GM18517 (cell line): Measurements from ENCODE around the gene SLC18A2.
"Not testable (repeated sequence)": the region's sequence is repeated elsewhere in the genome, so short reads cannot be mapped to it uniquely, and the experiment has no call there.

Experiments
- ATAC-seq: cut with Tn5 transposase; IDR thresholded peaks from one replicate; pipeline ENCODE4 v1.9.1; 2021; ENCODE audit warnings: mild to moderate bottlenecking, moderate library complexity; ENCODE audit not compliant: unreplicated experiment

The SLC18A2 gene

DNA sequence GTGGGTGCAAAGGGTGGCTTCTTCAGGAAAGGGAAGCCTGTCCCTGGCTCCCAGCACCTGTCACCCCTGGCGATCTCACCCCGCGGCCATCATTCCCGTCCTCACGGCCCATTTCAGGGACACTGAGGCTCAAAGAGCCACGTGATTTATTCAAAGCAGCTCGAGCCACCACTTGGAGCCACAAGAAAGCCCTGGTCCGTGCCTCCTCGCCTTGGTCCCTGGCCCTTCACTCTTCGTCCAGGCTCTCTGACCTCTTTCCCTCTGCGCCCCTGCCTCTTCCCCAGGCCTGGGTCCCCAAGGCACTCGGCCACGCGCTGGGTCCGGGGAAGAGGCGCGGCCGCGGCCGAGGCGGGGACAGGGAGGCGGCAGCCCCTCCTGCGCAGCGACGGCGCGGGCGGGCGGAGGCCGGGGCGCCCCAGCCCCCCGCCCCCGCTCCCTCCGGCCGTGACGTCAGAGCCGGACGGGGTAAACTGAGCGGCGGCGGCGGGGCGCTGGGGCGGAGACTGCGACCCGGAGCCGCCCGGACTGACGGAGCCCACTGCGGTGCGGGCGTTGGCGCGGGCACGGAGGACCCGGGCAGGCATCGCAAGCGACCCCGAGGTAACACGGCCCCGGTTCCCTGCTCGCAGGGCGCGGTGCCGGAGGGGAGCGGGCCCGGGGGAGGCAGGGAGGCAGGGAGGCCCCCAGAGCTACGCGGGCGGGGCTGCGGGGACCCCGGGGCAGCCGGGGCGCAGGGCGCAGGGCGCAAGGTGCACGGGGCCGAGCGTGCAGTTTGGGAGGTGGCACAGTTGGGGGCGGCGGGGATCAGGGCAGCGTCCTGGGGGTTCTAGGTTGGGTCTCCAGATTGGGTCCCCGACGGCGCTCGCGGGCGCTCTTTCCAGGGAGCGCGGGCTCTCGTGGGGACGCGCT lies at the start of gene SLC18A2:
SLC18A2 (plus strand) TSS at position 494 of the 909 bp plus-strand sequence. CDS start 580 bp downstream, outside the sequence.
- no peak for ATAC-seq

DNA sequence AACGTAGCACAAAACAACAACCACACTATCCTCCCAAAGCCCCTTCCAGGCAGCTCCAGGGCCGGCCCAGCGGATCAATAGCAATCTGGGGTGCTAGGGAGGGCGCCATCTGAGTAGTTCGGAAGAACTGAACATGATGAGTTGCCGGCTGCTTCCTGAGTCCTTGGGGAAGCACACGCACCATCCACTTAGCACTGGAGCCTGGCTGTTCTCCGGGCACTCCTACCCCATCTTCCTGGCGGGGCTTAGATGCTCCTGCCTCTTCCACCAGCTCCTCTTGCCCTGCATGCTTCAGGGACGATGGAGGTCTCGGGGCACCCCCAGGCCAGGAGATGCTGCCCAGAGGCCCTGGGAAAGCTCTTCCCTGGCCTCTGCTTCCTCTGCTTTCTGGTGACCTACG lies 43.7 kb upstream of the SLC18A2 start, which contains the start of gene KCNK18:
KCNK18 (plus strand) TSS at position 301 of the 400 bp plus-strand sequence; CDS start at position 301, 0 bp downstream.
- no peak for ATAC-seq

DNA sequence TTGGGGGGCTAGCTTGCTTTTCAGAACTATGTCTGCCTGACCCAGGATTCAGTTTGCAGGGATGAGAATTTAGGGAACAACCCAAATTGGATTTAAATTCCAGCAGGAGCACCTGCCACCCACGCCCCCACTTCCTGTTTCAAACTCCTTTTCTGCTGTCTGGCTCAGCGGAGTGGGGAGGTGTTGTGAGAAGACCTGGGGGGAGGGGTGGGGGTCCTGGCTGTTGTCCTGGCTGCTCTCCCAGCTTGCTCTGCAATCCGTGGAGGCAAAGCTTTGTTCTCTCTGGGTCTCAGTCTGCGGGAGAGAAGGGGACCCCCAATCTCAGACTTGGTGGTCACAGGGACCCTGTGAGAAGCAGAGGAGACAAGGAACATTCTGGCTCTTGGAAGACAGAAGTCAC lies 42.8 kb upstream of the SLC18A2 start:
- ATAC-seq = no peak

- ATAC-seq = no peak
Measured at GRCh38 chr10:117201826-117202225, 39.1 kb upstream of the SLC18A2 start.

DNA sequence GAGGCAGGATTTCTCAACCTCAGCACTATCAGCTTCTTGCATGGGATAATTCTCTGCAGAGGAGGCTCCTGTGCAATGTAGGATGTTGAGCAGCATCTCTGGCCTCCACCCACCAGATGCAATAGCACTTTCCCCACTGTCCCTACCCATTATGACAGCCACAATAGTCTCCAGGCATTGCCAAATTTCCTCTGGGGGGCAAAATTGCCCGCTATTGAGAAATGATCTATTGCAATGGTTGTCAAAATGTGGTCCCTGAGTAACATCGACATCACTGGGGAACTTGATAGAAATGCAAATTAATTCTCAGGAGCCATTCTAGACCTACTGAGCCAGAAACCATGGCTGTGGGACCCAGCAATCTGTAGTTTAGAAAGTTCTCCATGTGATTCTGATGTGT lies 36.6 kb upstream of the SLC18A2 start:
- ATAC-seq = no peak

DNA sequence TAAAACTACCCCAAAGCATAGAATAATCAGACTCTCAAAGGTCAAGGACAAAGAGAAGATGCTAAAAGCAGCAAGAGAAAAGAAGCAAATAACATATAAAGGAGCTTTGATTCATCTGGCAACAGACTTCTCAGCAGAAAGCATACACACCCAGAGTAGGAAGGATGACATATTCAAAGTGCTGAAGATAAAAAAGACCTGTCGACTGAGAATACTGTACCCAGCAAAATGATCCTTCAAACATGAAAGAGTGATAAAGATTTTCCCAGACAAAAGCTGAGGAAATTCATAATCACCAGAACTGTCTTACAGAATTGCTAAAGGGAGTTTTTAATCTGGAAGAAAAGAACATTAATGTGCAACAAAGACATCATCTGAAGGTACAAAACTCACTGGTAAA lies 28.7 kb upstream of the SLC18A2 start:
- ATAC-seq = no peak

DNA sequence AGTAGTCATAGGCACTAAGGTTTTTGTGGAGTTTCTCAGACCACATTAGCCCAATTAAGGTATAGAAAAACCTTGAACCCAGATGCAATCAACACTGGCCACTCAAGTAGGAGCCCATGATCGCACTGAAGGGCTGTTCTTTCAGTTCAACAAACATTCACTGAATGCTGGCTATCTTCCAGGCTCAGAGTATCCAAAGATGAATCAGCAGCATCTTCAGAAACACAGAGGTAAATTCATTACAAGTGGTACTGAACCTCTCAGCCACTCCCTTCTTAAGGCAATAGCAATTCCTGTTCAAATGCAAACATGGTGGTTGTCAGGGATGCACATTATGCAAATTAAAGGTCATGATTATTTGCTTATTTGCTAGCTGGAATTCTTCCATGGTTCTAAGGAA lies 26.5 kb upstream of the SLC18A2 start:
- no peak for ATAC-seq

- no peak for ATAC-seq
Measured at GRCh38 chr10:117215079-117215478, 25.8 kb upstream of the SLC18A2 start.

DNA sequence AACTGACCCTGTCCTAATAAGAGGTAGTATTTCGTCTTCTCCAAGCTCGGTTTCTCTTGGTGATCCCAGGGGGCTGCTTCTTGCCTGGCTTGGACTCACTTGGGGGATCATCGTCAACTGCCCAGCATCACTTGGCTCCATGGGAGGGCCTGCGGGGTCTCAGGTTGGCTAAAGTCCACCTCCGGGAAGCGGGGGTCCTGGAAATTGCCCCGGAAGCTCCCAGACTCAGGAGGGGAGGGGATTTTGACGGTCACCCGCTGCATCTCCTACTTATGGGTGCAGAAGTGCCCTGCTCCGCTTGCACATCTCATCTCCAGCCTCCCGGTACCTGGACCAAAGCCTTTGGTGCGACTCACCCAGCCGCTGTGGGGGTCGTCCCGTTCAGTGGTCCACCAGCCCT lies 24.9 kb upstream of the SLC18A2 start:
- ATAC-seq = no peak

GRCh38 chr10:117216611-117217195 lies 24.2 kb upstream of the SLC18A2 start:
- ATAC-seq = peak; percentile 67

GRCh38 chr10:117217196-117217761 lies 23.6 kb upstream of the SLC18A2 start:
- ATAC-seq = peak; percentile 32

- no peak for ATAC-seq
Measured at GRCh38 chr10:117218654-117219053, 22.3 kb upstream of the SLC18A2 start.

DNA sequence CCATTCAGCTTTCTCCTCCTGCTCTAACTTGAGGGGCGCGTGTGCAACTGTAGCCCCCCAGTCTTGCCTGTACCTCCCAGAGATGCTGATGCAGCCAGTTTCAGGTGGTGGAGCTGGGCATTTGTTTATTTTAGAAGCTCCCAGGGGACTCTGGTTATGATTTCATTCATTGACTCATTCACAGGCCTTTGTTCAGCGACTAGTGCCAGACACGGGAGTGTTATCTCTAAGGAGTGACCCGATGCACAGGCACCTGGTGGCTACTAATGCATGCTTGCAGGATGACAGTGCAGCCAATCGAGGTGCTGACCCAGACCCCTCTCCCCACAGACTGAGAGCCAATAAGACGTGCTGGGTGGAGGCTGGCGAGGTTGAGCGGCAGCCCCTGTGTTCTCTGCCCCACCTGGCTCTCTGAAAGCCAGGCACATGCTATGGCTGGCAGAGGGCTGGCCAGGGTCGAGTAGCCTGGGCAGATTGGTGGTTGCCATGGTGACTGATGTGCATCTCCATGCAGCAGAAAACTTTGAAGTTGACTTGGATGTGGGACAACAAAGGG lies 19.7 kb upstream of the SLC18A2 start:
- no peak for ATAC-seq

- ATAC-seq = no peak
Measured at GRCh38 chr10:117222552-117222951, 18.4 kb upstream of the SLC18A2 start.

DNA sequence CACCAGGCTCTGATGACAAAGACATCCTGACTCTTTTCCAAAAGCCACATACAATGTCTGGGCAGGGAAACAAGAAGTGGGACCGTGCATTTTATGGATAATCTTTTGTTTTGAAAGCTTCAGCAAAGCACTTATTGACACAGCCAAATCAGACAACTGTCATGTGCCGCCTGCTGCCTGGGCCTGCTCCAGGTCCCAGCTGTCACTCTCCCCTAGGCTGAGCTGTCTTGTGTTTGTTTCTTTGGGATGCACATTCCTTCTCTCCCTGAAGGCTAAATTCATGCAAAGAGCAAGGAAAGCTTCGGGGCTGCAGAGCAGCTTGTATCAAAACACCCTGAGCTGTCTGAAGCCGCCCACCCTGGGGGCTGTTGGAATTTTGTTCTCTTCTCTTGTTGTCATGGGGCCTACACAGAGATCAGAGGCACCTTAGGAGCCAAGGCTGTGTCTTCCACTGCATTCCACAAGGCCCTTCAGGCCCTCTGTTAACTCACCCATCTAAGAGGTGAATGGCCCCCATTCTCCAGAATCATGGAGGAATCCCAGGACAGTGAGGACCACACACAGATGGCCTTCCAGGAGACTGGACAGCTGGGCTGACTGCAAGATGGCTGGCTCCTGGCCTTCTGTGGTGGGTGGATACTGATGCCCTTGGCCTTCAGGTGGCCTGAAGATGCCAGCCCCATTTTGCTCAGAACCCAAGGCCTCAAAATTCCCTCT lies 17.8 kb upstream of the SLC18A2 start:
- ATAC-seq = no peak

- ATAC-seq = no peak
Measured at GRCh38 chr10:117223693-117224430, 17.1 kb upstream of the SLC18A2 start.

DNA sequence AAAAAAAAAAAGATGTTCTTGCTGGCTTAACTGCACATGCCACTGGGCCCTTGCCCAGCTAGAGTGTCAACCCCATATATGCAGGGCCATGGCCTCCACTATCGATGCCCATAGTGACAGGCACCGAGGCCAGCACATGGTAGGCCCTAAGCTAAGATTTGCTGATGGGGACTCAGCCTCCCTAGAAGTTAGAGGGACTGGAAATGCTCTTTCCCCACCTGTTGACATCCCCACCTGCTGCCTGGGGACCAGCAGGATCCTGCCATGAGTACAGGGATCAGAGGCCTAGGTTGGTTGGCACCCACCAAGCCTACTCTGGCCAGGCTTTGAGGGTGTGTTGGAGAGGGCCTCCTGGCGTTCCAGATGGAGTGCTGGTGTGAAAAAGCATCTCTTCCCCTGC lies 16.0 kb upstream of the SLC18A2 start:
- ATAC-seq = no peak

- no peak for ATAC-seq
Measured at GRCh38 chr10:117226813-117227451, 14.0 kb upstream of the SLC18A2 start.

DNA sequence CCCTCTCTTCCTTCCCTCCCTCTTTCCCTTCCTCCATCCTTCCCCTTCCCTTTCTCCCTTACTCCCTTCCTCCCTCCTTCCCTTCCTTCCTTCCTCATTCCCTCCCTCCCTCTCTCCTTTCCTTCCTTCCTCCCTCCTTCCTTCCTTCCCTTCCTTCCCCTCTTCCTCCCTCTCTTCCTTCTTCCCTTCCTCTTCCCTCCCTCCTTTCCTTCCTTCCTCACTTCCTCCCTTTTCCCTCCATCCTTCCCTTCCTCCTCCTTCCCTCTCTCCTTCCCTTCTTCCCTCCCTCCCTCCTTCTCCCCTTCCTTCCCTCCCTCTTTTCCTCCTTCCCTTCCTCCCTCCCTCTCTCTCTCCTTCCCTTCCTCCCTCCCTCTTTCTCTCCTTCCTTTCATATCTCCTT lies 12.7 kb upstream of the SLC18A2 start:
- ATAC-seq = no peak

DNA sequence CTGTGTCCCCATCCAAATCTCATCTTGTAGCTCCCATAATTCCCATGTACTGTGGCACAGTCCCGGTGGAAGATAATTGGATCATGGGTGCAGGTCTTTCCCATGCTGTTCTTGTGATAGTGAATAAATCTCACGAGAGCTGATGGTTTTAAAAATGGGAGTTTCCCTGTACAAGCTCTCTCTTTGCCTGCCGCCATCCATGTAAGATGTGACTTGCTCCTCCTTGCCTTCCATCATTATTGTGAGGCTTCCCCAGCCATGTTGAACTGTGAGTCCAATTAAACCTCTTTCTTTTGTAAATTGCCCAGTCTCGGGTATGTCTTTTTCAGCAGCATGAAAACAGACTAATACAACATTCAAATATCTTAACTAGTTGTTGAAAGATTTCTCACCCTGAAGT lies 10.8 kb upstream of the SLC18A2 start:
- ATAC-seq = not testable (repeated sequence)
